B cell (primary cell): ENCODE results near the gene PLCB4. TPM values are rescaled to one million over a fixed set of nuclear protein-coding genes. Genes with fewer than 3 reads are reported as not detected.

ENCODE experiments used
- ATAC-seq: fragments of 200-7000 bp; cut with Tn5 transposase; one replicate; pipeline ENCODE4 v1.10.0; 2021; ENCODE audit warnings: low read depth, mild to moderate bottlenecking, moderate number of reproducible peaks, moderate library complexity
- CTCF ChIA-PET: fragments of 350-600 bp; sonication (Branson Sonifier 250); formaldehyde crosslinking; loops from one replicate; lab custom pipeline; 2021; ENCODE audit warnings: antibody characterized with exemption, inconsistent platforms; lab: Charles Lee
- POLR2A ChIA-PET: fragments of 350-600 bp; sonication (Branson Sonifier 250); formaldehyde crosslinking; loops from one replicate; lab custom pipeline; 2021; ENCODE audit warnings: antibody characterized with exemption; lab: Charles Lee
- DNase-seq: peaks from one replicate; pipeline ENCODE4 v3.0.0; 2013
- H2AFZ ChIP-seq: 2 replicates; pipeline ENCODE4 v1.6.1; 2012; ENCODE audit warnings: mild to moderate bottlenecking, low read depth, low read length; ENCODE audit not compliant: insufficient read depth, poor library complexity, severe bottlenecking
- H3K27ac ChIP-seq, 2 donors: 1 replicate in 1 of 2; 2 replicates in 1 of 2; pipeline ENCODE4 v1.5.1; 2012 to 2013; ENCODE audit warnings: low read length in 2 of 2, mild to moderate bottlenecking in 2 of 2, moderate library complexity in 1 of 2
- H3K27me3 ChIP-seq, 4 experiments: fragments of 200-600 bp in 1 of 4; sonication (generic) in 1 of 4; replicated peaks in 1 of 4; 1 replicate in 2 of 4; 2 replicates in 2 of 4; pipeline versions ENCODE4 v1.6.1 to v1.7.0; 2013 to 2016; ENCODE audit warnings: low read length in 3 of 4, mild to moderate bottlenecking in 2 of 4, mixed read lengths in 1 of 4, moderate library complexity in 1 of 4; ENCODE audit not compliant: insufficient read depth in 4 of 4, control insufficient read depth in 3 of 4; ENCODE audit errors: control extremely low read depth in 1 of 4
- H3K36me3 ChIP-seq, 2 experiments: replicated peaks in 1 of 2; 1 replicate in 1 of 2; 2 replicates in 1 of 2; pipeline versions ENCODE4 v1.6.1 to v1.7.1; 2013; ENCODE audit warnings: low read length in 1 of 2; ENCODE audit not compliant: insufficient read depth in 2 of 2, control insufficient read depth in 1 of 2; ENCODE audit errors: control extremely low read depth in 1 of 2, extremely low read depth in 1 of 2
- H3K4me1 ChIP-seq, 2 donors: fragments of 200-600 bp in 1 of 2; sonication (generic) in 1 of 2; 1 replicate in 1 of 2; 2 replicates in 1 of 2; pipeline versions ENCODE4 v1.5.1 to v1.6.1; 2013 to 2017; ENCODE audit warnings: low read length in 2 of 2; ENCODE audit not compliant: control insufficient read depth in 2 of 2, insufficient read depth in 2 of 2
- H3K4me2 ChIP-seq: replicated peaks from 2 replicates; pipeline ENCODE3; 2012; ENCODE audit warnings: mild to moderate bottlenecking, low read depth, low read length; ENCODE audit not compliant: poor library complexity, severe bottlenecking
- H3K4me3 ChIP-seq, 5 experiments: fragments of 200-600 bp in 1 of 5; sonication (generic) in 1 of 5; 1 replicate in 3 of 5; 2 replicates in 2 of 5; pipeline versions ENCODE4 v1.5.1 to v1.7.0; 2011 to 2016; ENCODE audit warnings: low read length in 4 of 5, mild to moderate bottlenecking in 4 of 5, low read depth in 2 of 5, control low read depth in 1 of 5, moderate library complexity in 1 of 5; ENCODE audit not compliant: insufficient read depth in 1 of 5; ENCODE audit errors: control extremely low read depth in 1 of 5, extremely low read depth in 1 of 5
- H3K79me2 ChIP-seq: fragments of 200-600 bp; sonication (generic); one replicate; pipeline ENCODE4 v1.6.0; 2016; ENCODE audit warnings: low read length; ENCODE audit not compliant: control insufficient read depth, insufficient read depth
- H3K9ac ChIP-seq: fragments of 200-600 bp; sonication (generic); 2 replicates; pipeline ENCODE4 v1.6.1; 2017; ENCODE audit warnings: mild to moderate bottlenecking, low read length, moderate library complexity
- H3K9me3 ChIP-seq, 3 donors: one replicate each; pipeline versions ENCODE4 v1.6.1 to v1.7.1; 2013; ENCODE audit warnings: low read length in 2 of 3; ENCODE audit not compliant: control insufficient read depth in 2 of 3, insufficient read depth in 1 of 3; ENCODE audit errors: control extremely low read depth in 1 of 3
- H4K20me1 ChIP-seq: 2 replicates; pipeline ENCODE4 v1.6.0; 2012; ENCODE audit warnings: mild to moderate bottlenecking, low read length; ENCODE audit not compliant: insufficient read depth, control insufficient read depth, poor library complexity, severe bottlenecking
- H3K27ac Mint-ChIP-seq: one replicate; pipeline ENCODE4 v1.8.0; 2021; ENCODE audit warnings: mixed read lengths
- H3K27me3 Mint-ChIP-seq: one replicate; pipeline ENCODE4 v1.8.0; 2021; ENCODE audit warnings: mixed read lengths
- H3K4me1 Mint-ChIP-seq: one replicate; pipeline ENCODE4 v1.8.0; 2021; ENCODE audit warnings: mixed read lengths
- H3K4me3 Mint-ChIP-seq: one replicate; pipeline ENCODE4 v1.8.0; 2021; ENCODE audit warnings: mixed read lengths
- H3K9me3 Mint-ChIP-seq: one replicate; pipeline ENCODE4 v1.8.0; 2022; ENCODE audit warnings: mixed read lengths; ENCODE audit not compliant: insufficient read depth
- EZH2 ChIP-seq: IDR thresholded peaks from 2 replicates; pipeline ENCODE4 v1.6.1; 2012; ENCODE audit warnings: borderline replicate concordance, low read depth, mild to moderate bottlenecking, moderate library complexity, low read length; ENCODE audit not compliant: insufficient read depth, poor library complexity, severe bottlenecking
- WGBS: methylation state at CpG from one replicate; pipeline ENCODE4 v1.1.5; 2013; ENCODE audit warnings: missing lambda C conversion rate; ENCODE audit not compliant: insufficient coverage; 5-methylcytosine and 5-hydroxymethylcytosine counted together
- intact Hi-C: fragments of 100-400 bp; cut with micrococcal nuclease; formaldehyde crosslinking; loops from one replicate; pipeline ENCODE4 v1.10.0; 2022
- polyA plus RNA-seq: library from polyadenylated mRNA; depleted of rRNA; stranded (reverse); fragments of >200 nt; gene quantifications from 2 replicates; pipeline ENCODE4 v1.2.3, GENCODE V29; 2012
- total RNA-seq, 2 donors: library from RNA; stranded (reverse); fragments of 120-200 nt in 1 of 2; gene quantifications; 1 replicate in 1 of 2; 2 replicates in 1 of 2; pipeline versions ENCODE4 v1.2.3 to v1.2.4, GENCODE V29; 2013 to 2022
- TF ChIP-seq, protein P1 (sequence below): fragments of 200-600 bp; IDR thresholded peaks from one replicate; pipeline ENCODE4 v1.8.0; 2022; ENCODE audit warnings: antibody characterized with exemption, mild to moderate bottlenecking

Gene PLCB4
- total and polyA plus RNA-seq, 2 donors (not counting 1 experiment from before 2014, with no cell fraction given), result not detected

DNA sequence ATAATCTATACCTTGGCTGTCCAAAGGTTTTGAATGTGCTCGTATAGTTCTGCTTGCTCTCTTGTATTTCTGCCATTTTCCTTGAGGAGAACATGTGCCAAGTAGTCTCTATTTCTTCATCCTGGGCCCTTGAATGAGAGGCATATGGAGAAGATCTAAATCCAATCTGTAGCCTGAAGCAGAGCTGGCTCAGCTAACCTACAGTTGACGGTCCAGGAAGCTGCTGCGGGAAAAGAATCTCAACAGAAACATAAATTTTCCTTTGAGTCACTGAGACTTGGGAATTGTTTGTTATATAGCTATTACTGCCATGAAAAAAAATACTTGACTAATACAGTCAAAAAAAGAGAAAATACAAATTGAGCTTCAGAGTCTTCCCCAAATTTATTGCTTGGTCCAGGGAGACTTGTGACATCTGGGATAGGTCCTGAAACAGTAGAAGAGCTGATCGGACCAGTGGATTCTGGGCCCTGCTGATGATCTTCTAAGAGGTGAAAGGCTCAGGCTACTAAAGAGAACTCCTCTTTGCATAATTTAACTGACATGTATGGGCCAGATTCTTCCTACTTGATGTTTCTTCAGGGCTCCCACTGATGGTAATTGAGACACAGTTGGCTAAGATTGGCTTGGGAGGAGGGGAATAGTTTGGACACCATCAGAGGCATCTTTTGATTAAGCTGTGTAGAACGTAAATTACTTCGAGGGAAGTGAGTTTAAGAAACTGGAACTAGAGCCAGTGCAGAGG, 29.9 kb upstream of the PLCB4 start:
- TF ChIP-seq EZH2, result no peak
- TF ChIP-seq, protein P1, sequence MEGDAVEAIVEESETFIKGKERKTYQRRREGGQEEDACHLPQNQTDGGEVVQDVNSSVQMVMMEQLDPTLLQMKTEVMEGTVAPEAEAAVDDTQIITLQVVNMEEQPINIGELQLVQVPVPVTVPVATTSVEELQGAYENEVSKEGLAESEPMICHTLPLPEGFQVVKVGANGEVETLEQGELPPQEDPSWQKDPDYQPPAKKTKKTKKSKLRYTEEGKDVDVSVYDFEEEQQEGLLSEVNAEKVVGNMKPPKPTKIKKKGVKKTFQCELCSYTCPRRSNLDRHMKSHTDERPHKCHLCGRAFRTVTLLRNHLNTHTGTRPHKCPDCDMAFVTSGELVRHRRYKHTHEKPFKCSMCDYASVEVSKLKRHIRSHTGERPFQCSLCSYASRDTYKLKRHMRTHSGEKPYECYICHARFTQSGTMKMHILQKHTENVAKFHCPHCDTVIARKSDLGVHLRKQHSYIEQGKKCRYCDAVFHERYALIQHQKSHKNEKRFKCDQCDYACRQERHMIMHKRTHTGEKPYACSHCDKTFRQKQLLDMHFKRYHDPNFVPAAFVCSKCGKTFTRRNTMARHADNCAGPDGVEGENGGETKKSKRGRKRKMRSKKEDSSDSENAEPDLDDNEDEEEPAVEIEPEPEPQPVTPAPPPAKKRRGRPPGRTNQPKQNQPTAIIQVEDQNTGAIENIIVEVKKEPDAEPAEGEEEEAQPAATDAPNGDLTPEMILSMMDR, result no peak
- Histone ChIP-seq H3K4me2 (no peak overlapping the region), H3K9me3 (peaks cover 0 to 3% (median 0%) of the 10 kb centered on the region in 3 donors), H2AFZ (no peak overlapping the region), H3K4me3 (no peak overlapping the region), H3K4me1 (no peaks in the 10 kb centered on the region), H3K36me3 (no peaks in the 10 kb centered on the region), H3K79me2 (no peaks in the 10 kb centered on the region), H3K27ac (no peak overlapping the region), H4K20me1 (no peaks in the 10 kb centered on the region), H3K9ac (no peak overlapping the region), H3K27me3 (no peaks in the 10 kb centered on the region)
- intact Hi-C loops, result no loop called here
- ChIA-PET CTCF (no interaction called here), POLR2A (no interaction called here)
- WGBS, result 82% methylated on average over 2 of the region's 6 CpGs
- ATAC-seq (no peak), DNase-seq (no peak)
- H3K4me1 Mint-ChIP-seq, result no peaks in the 10 kb centered on the region
- no peaks in the 10 kb centered on the region for H3K27me3 Mint-ChIP-seq
- H3K9me3 Mint-ChIP-seq, result peaks cover 3% of the 10 kb centered on the region
- H3K27ac Mint-ChIP-seq, result no peak overlapping the region
- no peak overlapping the region for H3K4me3 Mint-ChIP-seq

DNA sequence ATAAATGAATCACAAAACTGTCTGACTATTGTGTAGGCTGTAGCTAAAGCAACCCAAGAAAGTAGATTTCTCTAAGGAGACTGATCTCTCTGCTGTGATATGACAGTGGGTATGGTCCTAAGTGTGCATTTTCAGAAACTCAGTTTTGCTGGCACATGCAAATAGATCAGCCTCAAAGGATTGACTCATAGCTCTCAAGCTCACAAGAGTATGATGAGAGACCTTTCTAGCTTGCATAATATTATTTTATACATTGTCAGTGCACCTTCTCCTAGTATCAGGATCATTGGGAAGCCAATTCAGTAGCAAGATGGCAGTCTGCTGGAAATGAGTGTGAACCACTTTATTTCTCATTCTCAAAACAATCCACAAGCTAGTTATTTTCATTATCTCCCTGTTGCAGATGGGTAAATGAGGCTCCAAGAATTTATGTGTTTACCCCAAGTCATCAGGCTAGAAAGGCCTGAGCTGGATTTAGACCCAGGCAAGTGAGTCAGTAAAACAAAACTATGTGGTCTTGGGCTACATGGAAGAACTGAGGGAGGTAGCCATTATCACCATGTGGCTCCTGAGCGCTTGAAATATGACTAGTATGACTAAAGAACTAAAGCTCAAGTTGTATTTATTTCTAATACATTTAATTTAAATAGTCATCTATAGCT, 27.9 kb upstream of the PLCB4 start:
- ATAC-seq, result no peak
- Histone ChIP-seq H4K20me1 (no peaks in the 10 kb centered on the region), H3K4me1 (no peaks in the 10 kb centered on the region), H3K9ac (no peak overlapping the region), H3K27me3 (no peaks in the 10 kb centered on the region), H3K4me3 (no peak overlapping the region), H2AFZ (no peak overlapping the region), H3K79me2 (no peaks in the 10 kb centered on the region), H3K4me2 (no peak overlapping the region), H3K27ac (no peak overlapping the region), H3K36me3 (no peaks in the 10 kb centered on the region), H3K9me3 (peaks cover 0 to 3% (median 0%) of the 10 kb centered on the region in 3 donors)
- CTCF ChIA-PET, result no interaction called here
- TF ChIP-seq, protein P1, result no peak
- TF ChIP-seq EZH2, result no peak
- no peaks in the 10 kb centered on the region for H3K27me3 Mint-ChIP-seq
- no CpG with 5 or more reads among the region's 1 CpG for WGBS
- DNase-seq, result no peak
- no peak overlapping the region for H3K27ac Mint-ChIP-seq
- H3K4me1 Mint-ChIP-seq, result no peaks in the 10 kb centered on the region
- H3K9me3 Mint-ChIP-seq, result peaks cover 3% of the 10 kb centered on the region
- POLR2A ChIA-PET, result no interaction called here
- H3K4me3 Mint-ChIP-seq, result no peak overlapping the region
- intact Hi-C loops, result no loop called here
